Chondrocyte (in vitro differentiated cells): ENCODE data around the gene CYP27A1. TPM values are rescaled to one million over a fixed set of nuclear protein-coding genes. Genes with fewer than 3 reads are reported as not detected.

Source experiments
- DNase-seq: peaks from one replicate; pipeline ENCODE4 v3.0.0; 2021; ENCODE audit warnings: mixed read lengths, low spot score
- H3K27ac Mint-ChIP-seq: one replicate; pipeline ENCODE4 v1.8.0; 2021; ENCODE audit warnings: mild to moderate bottlenecking, moderate library complexity, mixed read lengths; ENCODE audit not compliant: unreplicated experiment
- H3K27me3 Mint-ChIP-seq: 2 replicates; pipeline ENCODE4 v1.8.0; 2021; ENCODE audit warnings: low read depth, mixed read lengths
- H3K36me3 Mint-ChIP-seq: 2 replicates; pipeline ENCODE4 v1.8.0; 2021; ENCODE audit warnings: low read depth, mixed read lengths
- H3K4me1 Mint-ChIP-seq: 2 replicates; pipeline ENCODE4 v1.8.0; 2021; ENCODE audit warnings: low read depth, mild to moderate bottlenecking, mixed read lengths
- H3K4me3 Mint-ChIP-seq: one replicate; pipeline ENCODE4 v1.8.0; 2021; ENCODE audit warnings: mild to moderate bottlenecking, moderate library complexity, mixed read lengths; ENCODE audit not compliant: unreplicated experiment
- H3K9me3 Mint-ChIP-seq: 2 replicates; pipeline ENCODE4 v1.8.0; 2021; ENCODE audit warnings: low read depth, mixed read lengths
- total RNA-seq: library from RNA; stranded (reverse); gene quantifications from 3 replicates; pipeline ENCODE4 v1.2.1, GENCODE V29; 2021
- TF ChIP-seq, protein P1 (sequence below): fragments of 200-600 bp; sonication (generic); IDR thresholded peaks from 2 replicates; pipeline ENCODE4 v1.5.0; 2021; ENCODE audit warnings: antibody characterized with exemption, mild to moderate bottlenecking, moderate library complexity

CYP27A1 gene
- total RNA-seq, 1 donor from 2014 or later, result 5.2 TPM

DNA sequence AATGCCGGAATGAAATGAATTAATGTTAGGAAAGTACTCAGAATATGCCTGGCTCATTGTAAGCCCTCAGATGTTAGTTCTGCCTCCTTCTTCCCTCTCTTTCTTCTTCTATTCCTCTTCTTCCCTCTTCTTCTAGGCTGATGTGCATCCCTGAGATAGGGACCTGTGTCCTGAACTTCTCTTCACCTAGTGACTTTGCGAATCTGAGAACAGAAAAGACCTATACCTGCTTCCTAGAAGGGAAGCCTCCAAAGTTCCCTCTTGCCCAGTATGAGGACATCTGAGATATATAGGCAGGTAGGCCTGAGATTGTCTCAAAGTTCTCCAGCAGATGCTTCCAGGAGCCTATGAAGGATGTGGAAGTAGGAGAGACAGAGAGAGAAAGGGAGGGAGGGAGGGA, 8.1 kb upstream of the CYP27A1 start:
- H3K4me1 Mint-ChIP-seq, result no peaks in the 10 kb centered on the region
- no peak overlapping the region for H3K27ac Mint-ChIP-seq
- TF ChIP-seq, protein P1, sequence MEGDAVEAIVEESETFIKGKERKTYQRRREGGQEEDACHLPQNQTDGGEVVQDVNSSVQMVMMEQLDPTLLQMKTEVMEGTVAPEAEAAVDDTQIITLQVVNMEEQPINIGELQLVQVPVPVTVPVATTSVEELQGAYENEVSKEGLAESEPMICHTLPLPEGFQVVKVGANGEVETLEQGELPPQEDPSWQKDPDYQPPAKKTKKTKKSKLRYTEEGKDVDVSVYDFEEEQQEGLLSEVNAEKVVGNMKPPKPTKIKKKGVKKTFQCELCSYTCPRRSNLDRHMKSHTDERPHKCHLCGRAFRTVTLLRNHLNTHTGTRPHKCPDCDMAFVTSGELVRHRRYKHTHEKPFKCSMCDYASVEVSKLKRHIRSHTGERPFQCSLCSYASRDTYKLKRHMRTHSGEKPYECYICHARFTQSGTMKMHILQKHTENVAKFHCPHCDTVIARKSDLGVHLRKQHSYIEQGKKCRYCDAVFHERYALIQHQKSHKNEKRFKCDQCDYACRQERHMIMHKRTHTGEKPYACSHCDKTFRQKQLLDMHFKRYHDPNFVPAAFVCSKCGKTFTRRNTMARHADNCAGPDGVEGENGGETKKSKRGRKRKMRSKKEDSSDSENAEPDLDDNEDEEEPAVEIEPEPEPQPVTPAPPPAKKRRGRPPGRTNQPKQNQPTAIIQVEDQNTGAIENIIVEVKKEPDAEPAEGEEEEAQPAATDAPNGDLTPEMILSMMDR, result no peak
- no peaks in the 10 kb centered on the region for H3K27me3 Mint-ChIP-seq
- peaks cover 13% of the 10 kb centered on the region for H3K36me3 Mint-ChIP-seq
- no peak for DNase-seq
- H3K9me3 Mint-ChIP-seq, result peaks cover 9% of the 10 kb centered on the region
- H3K4me3 Mint-ChIP-seq, result no peak overlapping the region

DNA sequence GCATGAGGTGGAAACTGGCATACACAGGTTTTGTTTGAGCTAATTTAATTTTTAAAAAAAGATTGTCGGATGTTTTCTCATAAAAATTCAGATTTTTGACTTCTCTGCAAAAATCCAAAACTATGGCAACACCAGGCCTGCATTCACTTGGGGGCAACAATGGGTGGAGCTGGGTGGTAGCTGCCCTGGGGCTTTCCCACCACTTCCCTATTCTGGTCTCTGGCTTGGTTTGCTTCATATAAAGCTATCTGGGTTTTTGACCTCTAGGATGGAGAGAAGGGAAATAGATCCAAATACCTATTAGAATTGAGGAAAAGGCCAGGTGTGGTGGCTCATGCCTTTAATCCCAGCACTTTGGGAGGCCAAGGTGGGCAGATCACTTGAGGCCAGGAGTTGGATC, 5.5 kb upstream of the CYP27A1 start:
- Mint-ChIP-seq H3K9me3 (peaks cover 9% of the 10 kb centered on the region), H3K4me3 (no peak overlapping the region), H3K27me3 (no peaks in the 10 kb centered on the region), H3K36me3 (peaks cover 11% of the 10 kb centered on the region), H3K27ac (no peak overlapping the region), H3K4me1 (peaks cover 8% of the 10 kb centered on the region)
- TF ChIP-seq, protein P1, result no peak
- no peak for DNase-seq

DNA sequence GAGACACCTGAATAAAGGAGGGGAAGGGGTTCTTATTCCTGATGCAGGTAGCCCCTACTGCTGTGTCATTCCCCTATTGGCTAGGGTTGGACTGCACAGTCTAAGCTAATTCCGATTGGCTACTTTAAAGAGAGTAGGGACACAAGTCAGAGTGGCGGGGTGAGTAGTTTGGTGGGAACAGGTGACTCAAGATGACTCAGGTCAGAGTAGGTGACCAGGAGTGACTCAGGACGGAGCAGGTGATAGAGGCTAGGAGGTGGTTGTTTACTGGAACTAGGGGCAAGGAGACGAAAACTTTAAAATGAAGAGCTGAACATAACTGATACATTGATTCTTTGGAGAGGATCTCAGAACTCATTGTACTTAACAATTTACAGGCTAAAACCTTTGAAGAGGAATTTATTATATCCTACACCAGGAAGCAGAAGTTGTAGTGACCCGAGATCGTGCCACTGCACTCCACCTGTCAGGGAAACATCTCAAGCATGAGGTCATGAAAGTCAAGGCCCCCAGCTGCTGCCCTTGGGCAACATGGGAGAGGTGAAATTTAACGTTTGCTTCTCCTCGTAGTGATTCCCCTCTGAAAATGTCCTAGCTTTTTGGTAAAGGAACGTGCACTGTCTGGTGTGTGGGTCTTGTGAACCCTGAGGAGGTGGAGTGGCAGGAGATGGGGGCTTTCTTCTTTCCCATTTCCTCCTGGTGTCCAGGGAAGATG, 4.5 kb upstream of the CYP27A1 start:
- Mint-ChIP-seq H3K4me1 (peaks cover 13% of the 10 kb centered on the region), H3K9me3 (peaks cover 9% of the 10 kb centered on the region), H3K4me3 (no peak overlapping the region), H3K27me3 (peaks cover 3% of the 10 kb centered on the region), H3K36me3 (peaks cover 11% of the 10 kb centered on the region), H3K27ac (no peak overlapping the region)
- TF ChIP-seq, protein P1, result no peak
- no peak for DNase-seq

DNA sequence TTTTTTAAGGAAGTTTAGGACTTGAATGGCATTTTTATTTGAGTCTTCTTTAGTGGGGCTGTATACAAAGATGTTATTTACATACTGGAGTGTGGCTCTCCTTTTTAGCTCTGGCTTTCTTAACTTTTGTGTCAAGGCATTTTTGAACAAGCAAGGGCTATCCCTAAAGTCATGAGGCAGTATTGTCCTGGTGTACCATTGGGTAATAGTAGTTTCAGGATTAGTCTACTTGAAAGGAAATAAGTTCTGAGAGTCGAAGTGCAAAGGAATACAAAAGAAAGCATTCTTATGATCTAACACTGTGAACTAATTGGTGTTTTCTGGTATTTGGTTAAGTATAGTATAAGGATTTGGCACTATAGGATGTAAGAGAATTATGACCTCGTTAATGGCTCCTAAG, 1.9 kb upstream of the CYP27A1 start:
- Mint-ChIP-seq H3K4me1 (peaks cover 30% of the 10 kb centered on the region), H3K4me3 (no peak overlapping the region), H3K27ac (no peak overlapping the region), H3K9me3 (peaks cover 9% of the 10 kb centered on the region), H3K27me3 (peaks cover 3% of the 10 kb centered on the region), H3K36me3 (peaks cover 11% of the 10 kb centered on the region)
- DNase-seq, result no peak
- TF ChIP-seq, protein P1, result no peak

DNA sequence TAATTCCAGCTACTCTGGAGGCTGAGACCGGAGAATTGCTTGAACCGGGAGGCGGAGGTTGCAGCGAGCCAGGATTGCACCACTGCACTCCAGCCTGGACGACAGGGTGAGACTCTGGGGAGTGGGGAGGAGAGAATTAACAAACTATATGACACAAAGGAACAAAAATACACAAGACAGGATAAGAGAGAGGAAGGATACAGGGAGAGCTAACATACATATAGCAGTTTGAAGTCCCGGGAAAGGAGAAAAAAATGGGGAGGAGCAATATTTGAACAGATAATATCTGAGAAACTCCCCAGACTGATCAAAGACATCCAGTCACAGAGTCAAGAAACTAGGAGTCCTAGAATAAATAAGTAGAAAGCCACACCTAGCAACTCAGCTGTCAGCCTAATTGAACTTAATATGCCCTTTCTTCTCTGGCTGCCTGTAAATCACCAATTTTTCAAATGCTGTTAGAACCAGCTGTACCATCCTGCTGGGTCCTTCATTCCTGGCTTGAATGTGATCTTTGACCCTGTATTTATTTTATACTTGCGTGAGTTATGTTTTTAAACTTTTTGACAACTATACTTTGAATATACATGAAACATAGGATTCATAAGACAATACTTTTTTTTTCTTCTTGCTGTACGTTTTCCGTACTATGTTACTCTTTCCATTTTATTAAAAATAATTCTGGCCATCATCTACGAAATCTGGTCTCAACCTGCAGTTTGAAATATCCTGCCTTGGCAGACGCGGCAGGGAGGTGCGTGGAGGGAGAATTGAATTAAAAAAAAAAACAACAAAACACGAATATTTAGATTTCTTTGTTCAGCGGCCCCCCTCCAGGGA, 876 bp upstream of the CYP27A1 start:
- H3K9me3 Mint-ChIP-seq, result peaks cover 7% of the 10 kb centered on the region
- no peak for DNase-seq
- H3K4me3 Mint-ChIP-seq, result peak overlapping the region; percentile 82
- TF ChIP-seq, protein P1, result no peak
- peak overlapping the region; percentile 19 for H3K27ac Mint-ChIP-seq
- peaks cover 10% of the 10 kb centered on the region for H3K36me3 Mint-ChIP-seq
- peaks cover 30% of the 10 kb centered on the region for H3K4me1 Mint-ChIP-seq
- H3K27me3 Mint-ChIP-seq, result peaks cover 3% of the 10 kb centered on the region
